ENCODE data around the gene IGF1R.

Gene IGF1R

DNA sequence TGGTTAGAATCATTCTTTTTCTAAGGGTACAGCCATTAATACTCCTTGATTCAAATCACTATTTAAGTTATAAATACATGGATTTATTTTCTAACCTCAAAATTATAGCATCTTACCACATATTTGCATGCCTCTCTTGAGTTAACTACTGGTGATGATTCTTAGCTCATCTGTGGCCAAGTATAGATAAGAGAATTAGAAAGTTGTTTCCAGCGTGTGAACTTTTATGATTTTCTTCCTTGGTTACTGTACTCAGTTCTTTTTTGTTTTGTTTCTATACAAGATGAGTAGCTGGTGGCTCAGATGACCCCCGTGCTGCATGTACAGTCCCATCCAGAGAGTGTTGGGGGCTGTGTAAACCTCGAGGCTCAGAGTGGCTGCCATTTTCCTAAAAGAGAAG is 124.6 kb downstream of the IGF1R start:
- Histone ChIP-seq H3K36me3 (replicated peaks; ENCODE audit: low read depth, low read length) (no peaks in the 10 kb centered on the region), H3K4me3 (ENCODE audit: low read length) (no peak overlapping the region), H4K20me1 (ENCODE audit: insufficient read depth, low read length) (peaks cover 39% of the 10 kb centered on the region; the same call in 1 of the 2 replicates), H3K9me3 (ENCODE audit: insufficient read depth, low read length) (no peaks in the 10 kb centered on the region), H3K4me1 (ENCODE audit: low read length) (peaks cover 28% of the 10 kb centered on the region), H2AFZ (ENCODE audit: low read depth, low read length) (no peak overlapping the region), H3K79me2 (ENCODE audit: low read length) (peaks cover 6% of the 10 kb centered on the region; the same call in 1 of the 2 replicates), H3K27ac (ENCODE audit: low read length) (no peak overlapping the region), H3K4me2 (ENCODE audit: low read length) (peak overlapping the region; percentile 44), H3K9ac (ENCODE audit: low read length) (no peak overlapping the region), H3K27me3 (ENCODE audit: low read depth, low read length) (peaks cover 16% of the 10 kb centered on the region)
- TF ChIP-seq CTCF (IDR thresholded peaks at IDR 0.05; ENCODE audit: low read depth, low read length), result no peak
- TF ChIP-seq EZH2phosphoT487 (IDR thresholded peaks at IDR 0.05; ENCODE audit: low read depth), result no peak

- Histone ChIP-seq H3K9me3 (ENCODE audit: insufficient read depth, low read length) (no peaks in the 10 kb centered on the region), H2AFZ (ENCODE audit: low read depth, low read length) (no peak overlapping the region), H3K4me2 (ENCODE audit: low read length) (no peak overlapping the region), H3K36me3 (replicated peaks; ENCODE audit: low read depth, low read length) (no peaks in the 10 kb centered on the region), H3K27me3 (ENCODE audit: low read depth, low read length) (peaks cover 16% of the 10 kb centered on the region), H3K4me1 (ENCODE audit: low read length) (peaks cover 28% of the 10 kb centered on the region), H3K79me2 (ENCODE audit: low read length) (peaks cover 6% of the 10 kb centered on the region; the same call in 1 of the 2 replicates), H3K27ac (ENCODE audit: low read length) (no peak overlapping the region), H3K9ac (ENCODE audit: low read length) (no peak overlapping the region), H4K20me1 (ENCODE audit: insufficient read depth, low read length) (peaks cover 46% of the 10 kb centered on the region), H3K4me3 (ENCODE audit: low read length) (no peak overlapping the region)
- TF ChIP-seq CTCF (IDR thresholded peaks at IDR 0.05; ENCODE audit: low read depth, low read length) (no peak), EZH2phosphoT487 (IDR thresholded peaks at IDR 0.05; ENCODE audit: low read depth) (no peak)
Observed at GRCh38 chr15:98773616-98774015, 125.3 kb downstream of the IGF1R start.

DNA sequence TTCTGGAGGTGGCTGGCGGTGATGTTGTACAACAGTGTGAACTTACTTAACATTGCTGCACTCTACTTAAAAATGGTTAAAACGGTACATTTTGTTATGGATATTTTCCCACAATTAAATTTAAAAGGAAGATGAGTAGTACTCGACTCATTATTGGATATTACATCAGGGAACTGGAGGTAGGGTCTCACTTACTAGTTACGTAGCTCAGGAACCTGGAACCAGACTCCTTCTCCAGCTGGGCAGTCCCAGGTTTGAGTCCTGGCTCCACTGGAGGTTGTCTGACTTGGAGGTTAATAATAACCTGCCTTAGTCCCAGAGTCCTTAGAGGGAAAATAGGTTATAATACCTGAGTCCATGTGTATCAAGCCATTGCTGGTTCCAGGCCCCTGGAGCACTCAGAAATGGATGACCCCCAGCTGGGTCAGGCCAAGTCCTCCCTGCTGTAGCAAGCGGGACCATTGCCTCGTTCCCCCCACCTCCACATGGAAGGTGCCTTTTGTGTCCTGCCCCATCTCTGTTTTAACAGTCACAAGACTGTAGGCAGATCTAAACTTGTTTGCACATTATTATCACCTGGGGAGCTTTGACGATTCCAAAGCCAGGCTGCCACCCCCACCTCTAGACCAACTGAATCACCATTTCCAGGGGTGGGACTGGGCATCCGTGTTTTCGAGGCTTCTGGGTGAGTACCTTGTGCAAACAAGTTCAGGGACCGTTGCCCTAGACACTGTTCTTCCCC is 126.6 kb downstream of the IGF1R start:
- H3K79me2 ChIP-seq (ENCODE audit: low read length), result peaks cover 6% of the 10 kb centered on the region; the same call in 1 of the 2 replicates
- no peaks in the 10 kb centered on the region for H3K9me3 ChIP-seq (ENCODE audit: insufficient read depth, low read length)
- no peak overlapping the region for H3K27ac ChIP-seq (ENCODE audit: low read length)
- H3K36me3 ChIP-seq (replicated peaks; ENCODE audit: low read depth, low read length), result no peaks in the 10 kb centered on the region
- H4K20me1 ChIP-seq (ENCODE audit: insufficient read depth, low read length), result peaks cover 45% of the 10 kb centered on the region
- H3K27me3 ChIP-seq (ENCODE audit: low read depth, low read length), result peaks cover 13% of the 10 kb centered on the region
- H3K4me3 ChIP-seq (ENCODE audit: low read length), result no peak overlapping the region
- H2AFZ ChIP-seq (ENCODE audit: low read depth, low read length), result no peak overlapping the region
- no peak overlapping the region for H3K9ac ChIP-seq (ENCODE audit: low read length)
- TF ChIP-seq CTCF (IDR thresholded peaks at IDR 0.05; ENCODE audit: low read depth, low read length) (no peak), EZH2phosphoT487 (IDR thresholded peaks at IDR 0.05; ENCODE audit: low read depth) (no peak)
- H3K4me2 ChIP-seq (ENCODE audit: low read length), result no peak overlapping the region
- H3K4me1 ChIP-seq (ENCODE audit: low read length), result peaks cover 34% of the 10 kb centered on the region

DNA sequence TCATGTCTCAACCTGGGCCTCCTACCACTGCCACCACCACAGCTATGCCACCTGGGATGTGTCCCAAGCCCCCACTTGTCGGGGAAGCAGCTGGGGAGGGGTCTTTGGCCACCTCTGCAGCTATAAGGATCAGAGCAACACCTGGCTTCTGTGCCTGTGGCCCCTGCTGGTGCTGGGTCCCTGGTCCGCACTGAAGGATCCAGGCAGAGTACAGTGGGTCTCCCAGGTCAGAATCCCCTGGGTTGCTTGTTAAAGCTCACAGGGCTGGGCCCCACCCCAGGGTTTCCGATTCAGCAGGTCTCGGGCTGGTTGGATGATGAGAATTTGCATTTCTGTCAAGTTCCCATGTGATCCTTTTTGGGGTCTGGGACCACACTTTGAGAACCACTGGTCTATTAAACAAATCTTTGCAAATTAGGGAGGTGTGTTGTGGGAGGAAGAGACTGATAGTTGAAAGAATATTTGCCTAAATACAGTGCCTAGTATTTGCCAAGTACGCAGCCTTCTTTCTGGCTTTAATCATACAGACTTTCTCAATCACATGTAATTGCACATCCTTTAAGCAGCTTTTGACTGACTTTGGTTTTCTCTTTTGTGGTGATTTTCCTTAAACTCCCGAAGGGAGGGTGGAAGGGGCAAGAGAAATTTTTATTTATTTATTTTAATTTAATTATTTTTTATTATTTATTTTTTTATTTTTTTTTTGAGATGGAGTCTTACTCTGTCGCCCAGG is 127.3 kb downstream of the IGF1R start:
- H3K27ac ChIP-seq (ENCODE audit: low read length), result no peak overlapping the region
- H3K4me1 ChIP-seq (ENCODE audit: low read length), result peaks cover 34% of the 10 kb centered on the region
- H3K36me3 ChIP-seq (replicated peaks; ENCODE audit: low read depth, low read length), result no peaks in the 10 kb centered on the region
- H2AFZ ChIP-seq (ENCODE audit: low read depth, low read length), result no peak overlapping the region
- peaks cover 43% of the 10 kb centered on the region for H4K20me1 ChIP-seq (ENCODE audit: insufficient read depth, low read length)
- TF ChIP-seq EZH2phosphoT487 (IDR thresholded peaks at IDR 0.05; ENCODE audit: low read depth), result no peak
- TF ChIP-seq CTCF (IDR thresholded peaks at IDR 0.05; ENCODE audit: low read depth, low read length), result no peak
- no peak overlapping the region for H3K4me2 ChIP-seq (ENCODE audit: low read length)
- peaks cover 6% of the 10 kb centered on the region; the same call in 1 of the 2 replicates for H3K79me2 ChIP-seq (ENCODE audit: low read length)
- H3K27me3 ChIP-seq (ENCODE audit: low read depth, low read length), result peaks cover 10% of the 10 kb centered on the region; the same call in 1 of the 2 replicates
- no peak overlapping the region for H3K9ac ChIP-seq (ENCODE audit: low read length)
- H3K4me3 ChIP-seq (ENCODE audit: low read length), result no peak overlapping the region
- no peaks in the 10 kb centered on the region for H3K9me3 ChIP-seq (ENCODE audit: insufficient read depth, low read length)
